Testis (tissue), 3 donors: ENCODE data around the gene SPINT1. TPM values are rescaled to one million over a fixed set of nuclear protein-coding genes. Genes with fewer than 3 reads are reported as not detected.

Source experiments
- DNase-seq: peaks from one replicate; pipeline ENCODE4 v3.0.0-alpha.2; 2019
- H3K27ac ChIP-seq, 2 donors: fragments of 200-600 bp; sonication (generic); one replicate each; pipeline ENCODE4 v1.5.1; 2019
- H3K27me3 ChIP-seq: fragments of 200-600 bp; sonication (generic); one replicate; pipeline ENCODE4 v1.5.1; 2019
- H3K36me3 ChIP-seq: fragments of 200-600 bp; sonication (generic); one replicate; pipeline ENCODE4 v1.5.1; 2017; ENCODE audit warnings: low read depth; ENCODE audit errors: missing control alignments
- H3K4me1 ChIP-seq: fragments of 200-600 bp; sonication (generic); one replicate; pipeline ENCODE4 v1.5.1; 2019
- H3K4me3 ChIP-seq, 2 donors: fragments of 200-600 bp; sonication (generic); one replicate each; pipeline ENCODE4 v1.5.1; 2017 to 2019
- H3K9me3 ChIP-seq: fragments of 200-600 bp; sonication (generic); one replicate; pipeline ENCODE4 v1.5.1; 2017
- POLR2A ChIP-seq: fragments of 450-650 bp; IDR thresholded peaks from one replicate; pipeline ENCODE4 v1.6.1; 2017; ENCODE audit warnings: antibody characterized with exemption, mild to moderate bottlenecking, moderate library complexity
- WGBS, 2 donors: methylation state at CpG; one replicate each; pipeline ENCODE4 v1.1.5; 2018; 5-methylcytosine and 5-hydroxymethylcytosine counted together
- intact Hi-C: fragments of 100-400 bp; cut with DNase I; formaldehyde crosslinking; loops from one replicate; pipeline ENCODE4 v1.15.1; 2023; ENCODE audit warnings: low total_unique reads
- polyA plus RNA-seq: library from polyadenylated mRNA; stranded (reverse); fragments of 350-450 nt; fragmentation: Illumina TruSeq; extraction: RNeasy Lipid Tissue Mini Kit (QIAGEN cat#74804); gene quantifications from one replicate; pipeline ENCODE4 v1.2.3, GENCODE V29; 2014; ENCODE audit warnings: low read depth, low replicate concordance; ENCODE audit not compliant: insufficient read depth
- small RNA-seq, 2 donors: library from RNA; depleted of rRNA; stranded (forward); fragments of <200 nt; gene quantifications; one replicate each; pipeline ENCODE3, GENCODE V24; 2016
- total RNA-seq, 2 donors: library from RNA; depleted of rRNA; stranded (reverse); fragments of >200 nt; gene quantifications; one replicate each; pipeline ENCODE4 v1.2.3, GENCODE V29; 2016
- TF ChIP-seq, protein P1 (sequence below), 3 experiments: fragments of 450-650 bp in 2 of 3; fragments of 200-600 bp in 1 of 3; sonication (generic) in 1 of 3; IDR thresholded peaks; one replicate each; pipeline ENCODE4 v1.5.1; 2016 to 2019; ENCODE audit warnings: antibody characterized with exemption in 3 of 3, mild to moderate bottlenecking in 2 of 3, moderate library complexity in 1 of 3

The SPINT1 gene
- total and polyA plus RNA-seq, 3 donors from 2014 or later, result 7.2 to 10.5 (median 9.5) TPM

DNA sequence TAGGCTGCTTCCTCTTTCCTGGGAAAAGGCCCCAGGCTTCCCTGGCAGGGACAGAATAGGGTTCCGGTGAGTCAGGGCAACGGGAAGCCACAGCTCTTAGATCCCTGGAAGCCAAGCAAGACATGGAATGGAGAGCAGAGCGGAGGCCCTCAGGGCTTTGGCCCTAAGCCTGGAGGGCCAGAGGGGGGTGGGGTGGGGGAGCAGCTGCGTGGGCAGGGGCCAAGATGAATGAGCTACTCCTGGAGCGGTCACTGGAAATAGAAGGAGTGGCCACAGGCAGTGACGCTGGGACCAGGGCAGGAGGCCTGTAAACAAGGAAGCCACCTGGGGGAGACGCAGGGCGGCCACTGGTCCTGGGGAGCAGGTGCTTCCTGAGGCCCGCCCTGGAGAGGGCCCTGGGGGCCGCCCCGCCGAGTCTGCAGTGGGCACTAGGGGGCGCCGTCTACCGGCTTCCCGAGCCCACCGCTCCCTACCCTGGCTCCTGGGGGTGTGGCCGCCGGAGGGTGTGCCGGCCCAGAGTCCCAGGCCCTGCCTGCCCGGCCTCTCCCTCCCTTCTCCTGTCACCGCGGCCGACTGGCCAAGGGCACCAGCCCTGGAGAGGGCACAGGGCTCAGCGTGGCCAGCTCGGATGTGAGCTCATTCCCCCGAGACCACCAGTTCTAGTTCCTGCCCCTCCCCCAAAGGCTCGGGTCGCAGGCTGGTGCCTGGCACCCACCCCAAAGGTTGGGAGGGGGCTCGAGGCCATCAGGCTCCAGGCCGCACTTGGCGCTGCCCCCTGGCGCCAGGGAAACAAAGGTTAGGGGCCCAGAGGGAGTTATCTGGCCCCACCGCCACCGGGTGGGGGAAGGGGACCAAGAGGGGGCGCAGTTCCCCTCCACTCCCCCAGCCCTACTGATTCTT, 62.5 kb downstream of the SPINT1 start:
- no peaks in the 10 kb centered on the region for H3K27me3 ChIP-seq
- peak overlapping the region; percentile 50 to 53 for H3K4me3 ChIP-seq
- H3K27ac ChIP-seq, result peak overlapping the region; percentile 52 to 84
- no peaks in the 10 kb centered on the region for H3K9me3 ChIP-seq
- peaks cover 18% of the 10 kb centered on the region for H3K4me1 ChIP-seq
- WGBS, 2 donors, result 0 to 4% methylated on average over 6 to 35 of the region's 36 CpGs
- TF ChIP-seq, protein P1, sequence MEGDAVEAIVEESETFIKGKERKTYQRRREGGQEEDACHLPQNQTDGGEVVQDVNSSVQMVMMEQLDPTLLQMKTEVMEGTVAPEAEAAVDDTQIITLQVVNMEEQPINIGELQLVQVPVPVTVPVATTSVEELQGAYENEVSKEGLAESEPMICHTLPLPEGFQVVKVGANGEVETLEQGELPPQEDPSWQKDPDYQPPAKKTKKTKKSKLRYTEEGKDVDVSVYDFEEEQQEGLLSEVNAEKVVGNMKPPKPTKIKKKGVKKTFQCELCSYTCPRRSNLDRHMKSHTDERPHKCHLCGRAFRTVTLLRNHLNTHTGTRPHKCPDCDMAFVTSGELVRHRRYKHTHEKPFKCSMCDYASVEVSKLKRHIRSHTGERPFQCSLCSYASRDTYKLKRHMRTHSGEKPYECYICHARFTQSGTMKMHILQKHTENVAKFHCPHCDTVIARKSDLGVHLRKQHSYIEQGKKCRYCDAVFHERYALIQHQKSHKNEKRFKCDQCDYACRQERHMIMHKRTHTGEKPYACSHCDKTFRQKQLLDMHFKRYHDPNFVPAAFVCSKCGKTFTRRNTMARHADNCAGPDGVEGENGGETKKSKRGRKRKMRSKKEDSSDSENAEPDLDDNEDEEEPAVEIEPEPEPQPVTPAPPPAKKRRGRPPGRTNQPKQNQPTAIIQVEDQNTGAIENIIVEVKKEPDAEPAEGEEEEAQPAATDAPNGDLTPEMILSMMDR (IDR thresholded peaks at IDR 0.05), result peak; percentile 68 to 76 (median 73)
- no peak for TF ChIP-seq POLR2A
- peak; percentile 82 for DNase-seq
- H3K36me3 ChIP-seq, result no peaks in the 10 kb centered on the region
- intact Hi-C loops, result loop anchor here (10.0 kb wide), 1 partner anchor 278 kb away; no protein-coding TSS in a partner anchor

GRCh38 chr15:40906991-40907802, 63.3 kb downstream of the SPINT1 start:
- Histone ChIP-seq H3K36me3 (no peaks in the 10 kb centered on the region), H3K27me3 (no peaks in the 10 kb centered on the region), H3K27ac (peak overlapping the region in 1 of 2 donors; percentile 84), H3K4me3 (peak overlapping the region; percentile 50 to 53), H3K9me3 (no peaks in the 10 kb centered on the region), H3K4me1 (peaks cover 18% of the 10 kb centered on the region)
- DNase-seq, result no peak
- TF ChIP-seq, protein P1 (IDR thresholded peaks at IDR 0.05), result no peak
- no peak for TF ChIP-seq POLR2A
- WGBS, 2 donors, result 26 to 34% methylated on average over 18 to 22 of the region's 22 CpGs
- intact Hi-C loops, result loop anchor here (10.0 kb wide), 1 partner anchor 278 kb away; no protein-coding TSS in a partner anchor

Small RNA genes within 50 kb of the gene (small RNA-seq; reads per million reads assigned to genes)
- gene AC025166.1, result 0 reads per million in 2 donors

Other genes starting within 250 kb of the SPINT1 start
- 10 to 100 TPM; 50.9 to 66.0 TPM for gene KNL1, start 249.8 kb upstream of the SPINT1 start, total RNA-seq
- 28.7 TPM for gene KNL1, start 249.8 kb upstream of the SPINT1 start, polyA plus RNA-seq
- gene RAD51, start 148.9 kb upstream of the SPINT1 start, total RNA-seq, result 10 to 100 TPM; 13.8 to 16.9 TPM
- 76.1 TPM for gene RAD51, start 148.9 kb upstream of the SPINT1 start, polyA plus RNA-seq
- gene RMDN3, start 88.8 kb upstream of the SPINT1 start, total RNA-seq, result 10 to 100 TPM; 31.5 to 33.1 TPM
- gene RMDN3, start 88.8 kb upstream of the SPINT1 start, polyA plus RNA-seq, result 37.3 TPM
- gene GCHFR, start 80.0 kb upstream of the SPINT1 start, total RNA-seq, result 10 to 100 TPM in 1 of 2 donors, 1 to 10 TPM in 1; 8.5 to 15.0 TPM
- gene GCHFR, start 80.0 kb upstream of the SPINT1 start, polyA plus RNA-seq, result 7.4 TPM
- under 1 TPM in 1 of 2 donors, not detected in 1; 0.24 TPM for gene C15orf62, start 74.1 kb upstream of the SPINT1 start, total RNA-seq
- gene C15orf62, start 74.1 kb upstream of the SPINT1 start, polyA plus RNA-seq, result not detected
- 10 to 100 TPM; 22.4 to 38.2 TPM for gene ZFYVE19, start 37.0 kb upstream of the SPINT1 start, total RNA-seq
- gene ZFYVE19, start 37.0 kb upstream of the SPINT1 start, polyA plus RNA-seq, result 26.3 TPM
- 10 to 100 TPM; 11.1 to 21.6 TPM for gene DNAJC17, start 36.6 kb upstream of the SPINT1 start, total RNA-seq
- 22.6 TPM for gene DNAJC17, start 36.6 kb upstream of the SPINT1 start, polyA plus RNA-seq
- under 1 TPM; 0.43 to 0.55 TPM for gene PPP1R14D, start 15.3 kb upstream of the SPINT1 start, total RNA-seq
- not detected for gene PPP1R14D, start 15.3 kb upstream of the SPINT1 start, polyA plus RNA-seq
- gene RHOV, start 30.2 kb downstream of the SPINT1 start, total RNA-seq, result under 1 TPM; 0.24 to 0.50 TPM
- gene RHOV, start 30.2 kb downstream of the SPINT1 start, polyA plus RNA-seq, result 0.91 TPM
- gene VPS18, start 50.4 kb downstream of the SPINT1 start, total RNA-seq, result 10 to 100 TPM; 25.5 to 33.4 TPM
- 16.3 TPM for gene VPS18, start 50.4 kb downstream of the SPINT1 start, polyA plus RNA-seq
- 1 to 10 TPM; 3.5 to 3.9 TPM for gene DLL4, start 85.3 kb downstream of the SPINT1 start, total RNA-seq
- 2.0 TPM for gene DLL4, start 85.3 kb downstream of the SPINT1 start, polyA plus RNA-seq
- gene CHAC1, start 109.4 kb downstream of the SPINT1 start, total RNA-seq, result 1 to 10 TPM; 2.5 to 5.9 TPM
- gene CHAC1, start 109.4 kb downstream of the SPINT1 start, polyA plus RNA-seq, result 1.8 TPM